A204.1 (cell line): Measurements from ENCODE around the gene MYADM.

Source experiments
- FAIRE-seq: peaks from 2 replicates; lab custom pipeline; 2012; peaks lifted over from hg19 to GRCh38; lab: Jason Lieb, UNC

Gene MYADM

GRCh38 chr19:53885036-53885435 lies 17.4 kb downstream of the MYADM start:
- no peak for FAIRE-seq

- no peak for FAIRE-seq
Observed at GRCh38 chr19:53892301-53892980, 24.8 kb downstream of the MYADM start.

- no peak for FAIRE-seq
Observed at GRCh38 chr19:53892981-53893325, 25.3 kb downstream of the MYADM start.

- FAIRE-seq: no peak
Observed at GRCh38 chr19:53894707-53895106, 27.0 kb downstream of the MYADM start.

- no peak for FAIRE-seq
Observed at GRCh38 chr19:53896682-53897081, 29.0 kb downstream of the MYADM start.

- no peak for FAIRE-seq
Observed at GRCh38 chr19:53897459-53897858, 29.8 kb downstream of the MYADM start.

- no peak for FAIRE-seq
Observed at GRCh38 chr19:53898166-53898565, 30.5 kb downstream of the MYADM start.

- no peak for FAIRE-seq
Observed at GRCh38 chr19:53898636-53899341, 31.1 kb downstream of the MYADM start.

GRCh38 chr19:53900191-53900860 lies 32.6 kb downstream of the MYADM start:
- FAIRE-seq: no peak

GRCh38 chr19:53903055-53903680 lies 35.5 kb downstream of the MYADM start:
- no peak for FAIRE-seq

- no peak for FAIRE-seq
Observed at GRCh38 chr19:53904909-53905308, 37.2 kb downstream of the MYADM start.

- no peak for FAIRE-seq
Observed at GRCh38 chr19:53905787-53906186, 38.1 kb downstream of the MYADM start.

- FAIRE-seq: no peak
Observed at GRCh38 chr19:53906211-53907192, 38.8 kb downstream of the MYADM start.

- FAIRE-seq: no peak
Observed at GRCh38 chr19:53907193-53907581, 39.5 kb downstream of the MYADM start.

- no peak for FAIRE-seq
Observed at GRCh38 chr19:53907690-53908089, 40.0 kb downstream of the MYADM start.

GRCh38 chr19:53908106-53908934 lies 40.6 kb downstream of the MYADM start:
- FAIRE-seq: no peak

GRCh38 chr19:53908935-53909415 lies 41.3 kb downstream of the MYADM start, which contains the start of gene CACNG7:
CACNG7 (plus strand) TSS chr19:53909278; CDS start chr19:53912832, 3,554 bp downstream.
- no peak for FAIRE-seq

GRCh38 chr19:53909471-53910169 lies 41.9 kb downstream of the MYADM start:
- FAIRE-seq: no peak

GRCh38 chr19:53910170-53910518 lies 42.5 kb downstream of the MYADM start:
- FAIRE-seq: no peak

GRCh38 chr19:53912653-53913052 lies 45.0 kb downstream of the MYADM start:
- no peak for FAIRE-seq
